Coronary artery (tissue), 2 donors: ENCODE results near the gene COG2.
"Not testable (repeated sequence)": the region's sequence is repeated elsewhere in the genome, so short reads cannot be mapped to it uniquely, and the experiment has no call there.

Source experiments
- DNase-seq: peaks from one replicate; pipeline ENCODE4 v3.0.0-alpha.2; 2017; ENCODE audit warnings: low spot score
- H3K27ac ChIP-seq, 2 donors: fragments of 200-600 bp; sonication (generic); one replicate each; pipeline ENCODE4 v1.5.1; 2016 to 2019
- H3K4me3 ChIP-seq: fragments of 200-600 bp; sonication (generic); 2 replicates; pipeline ENCODE4 v1.5.1; 2016; ENCODE audit warnings: mild to moderate bottlenecking, moderate library complexity
- CTCF ChIP-seq: fragments of 200-600 bp; sonication (generic); IDR thresholded peaks from one replicate; pipeline ENCODE4 v1.5.1; 2019; ENCODE audit warnings: antibody characterized with exemption

COG2 gene

GRCh38 chr1:230693777-230694176, 51.5 kb downstream of the COG2 start:
- no peak for TF ChIP-seq CTCF
- Histone ChIP-seq H3K27ac (no peak overlapping the region), H3K4me3 (no peak overlapping the region)
- no peak for DNase-seq

- H3K27ac ChIP-seq = no peak overlapping the region
- TF ChIP-seq CTCF = no peak
- no peak for DNase-seq
- no peak overlapping the region for H3K4me3 ChIP-seq
Measured at GRCh38 chr1:230694464-230694863, 52.2 kb downstream of the COG2 start.

- TF ChIP-seq CTCF = no peak
- DNase-seq = no peak
- Histone ChIP-seq H3K4me3 (no peak overlapping the region), H3K27ac (no peak overlapping the region)
Measured at GRCh38 chr1:230694991-230695390, 52.7 kb downstream of the COG2 start.

GRCh38 chr1:230696218-230696617, 53.9 kb downstream of the COG2 start:
- H3K27ac ChIP-seq = no peak overlapping the region
- no peak for DNase-seq
- TF ChIP-seq CTCF = no peak
- no peak overlapping the region for H3K4me3 ChIP-seq

GRCh38 chr1:230696722-230697437, 54.6 kb downstream of the COG2 start:
- no peak for TF ChIP-seq CTCF
- Histone ChIP-seq H3K27ac (no peak overlapping the region), H3K4me3 (no peak overlapping the region)
- no peak for DNase-seq

GRCh38 chr1:230698130-230698529, 55.8 kb downstream of the COG2 start:
- Histone ChIP-seq H3K4me3 (no peak overlapping the region), H3K27ac (no peak overlapping the region)
- no peak for TF ChIP-seq CTCF
- DNase-seq = no peak

GRCh38 chr1:230698964-230699363, 56.7 kb downstream of the COG2 start:
- DNase-seq, H3K4me3 ChIP-seq, H3K27ac ChIP-seq: not testable (repeated sequence)
